NCI-H2171 treated with DMSO at 0.1 percent for 48 hours (cell line): ENCODE results near the gene WFDC10A.
A peak's percentile ranks its signal among the peaks of the same experiment; 100 is the strongest.
"Not testable (repeated sequence)": the region's sequence is repeated elsewhere in the genome, so short reads cannot be mapped to it uniquely, and the experiment has no call there.

Experiments used
- DNase-seq: peaks from one replicate; lab custom pipeline; 2025; lab: John Stamatoyannopoulos, UW

Gene WFDC10A

DNA sequence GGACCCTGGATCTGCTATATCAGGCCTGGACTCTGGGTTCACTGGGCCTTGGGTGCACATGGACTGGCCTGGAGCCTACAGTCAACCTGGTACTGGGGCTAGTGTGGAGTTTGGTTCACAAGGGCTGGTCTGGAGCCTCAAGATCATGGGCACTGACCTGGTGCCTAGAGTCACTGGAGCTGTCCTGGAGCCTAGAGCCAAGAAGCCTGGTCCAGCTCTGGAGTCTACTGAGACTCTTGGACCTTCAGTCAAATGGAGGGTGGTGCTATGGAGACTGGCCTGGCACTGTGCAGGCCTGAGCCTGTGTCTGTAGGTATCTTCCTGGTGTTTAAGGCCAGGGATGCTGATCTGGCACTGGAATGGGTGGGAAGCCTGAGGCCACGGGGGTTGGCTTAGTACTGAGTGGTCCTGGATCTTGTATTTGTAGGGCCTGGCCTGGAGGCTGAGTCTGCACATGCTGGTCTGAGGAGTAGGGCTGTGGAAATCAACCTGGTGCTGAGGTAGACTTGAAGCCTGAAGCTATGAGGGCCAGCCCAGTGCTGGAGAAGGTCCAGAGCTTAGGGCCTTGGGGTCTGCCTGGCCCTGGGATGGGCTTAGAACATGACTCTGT, 18.0 kb downstream of the WFDC10A start:
- no peak for DNase-seq

DNA sequence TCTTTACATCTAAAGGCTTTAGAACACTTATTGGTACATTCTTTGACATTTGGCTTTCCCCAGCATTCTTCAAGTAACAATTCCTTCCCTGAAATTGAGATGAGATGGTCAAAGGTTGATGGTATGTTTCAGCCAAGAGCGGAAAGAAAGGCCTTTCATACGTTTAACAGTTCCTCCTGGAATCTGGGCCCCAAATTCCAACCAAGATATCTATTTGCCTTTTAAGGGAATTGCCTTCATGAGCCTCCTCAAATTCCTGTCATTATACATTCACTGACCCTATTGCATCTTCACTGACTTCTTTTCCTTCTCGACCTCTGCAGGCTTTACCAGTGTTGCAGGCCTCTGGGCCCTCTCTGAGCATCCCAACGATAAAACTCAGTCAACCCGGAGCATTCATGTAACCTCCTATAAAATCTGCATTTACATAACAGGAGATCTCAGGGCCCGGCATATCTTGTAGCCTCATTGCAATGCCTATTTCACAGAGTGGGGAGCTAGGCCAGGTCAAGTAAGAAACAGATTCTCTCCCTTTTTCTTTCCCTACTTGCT, 19.8 kb downstream of the WFDC10A start:
- DNase-seq = no peak

DNA sequence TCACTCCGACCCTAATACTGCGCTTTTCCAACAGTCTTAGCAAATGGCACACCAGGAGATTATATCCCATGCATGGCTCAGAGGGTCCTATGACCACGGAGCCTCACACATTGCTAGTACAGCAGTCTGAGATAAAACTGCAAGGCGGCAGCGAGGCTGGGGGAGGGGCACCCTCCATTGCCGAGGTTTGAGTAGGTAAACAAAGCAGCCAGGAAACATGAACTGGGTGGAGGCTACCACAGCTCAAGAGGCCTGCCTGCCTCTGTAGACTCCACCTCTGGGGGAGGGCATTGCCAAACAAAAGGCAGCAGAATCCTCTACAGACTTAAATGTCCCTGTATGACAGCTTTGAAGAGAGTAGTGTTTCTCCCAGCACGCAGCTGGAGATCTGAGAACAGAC, 22.2 kb downstream of the WFDC10A start:
- DNase-seq = peak; percentile 2

DNA sequence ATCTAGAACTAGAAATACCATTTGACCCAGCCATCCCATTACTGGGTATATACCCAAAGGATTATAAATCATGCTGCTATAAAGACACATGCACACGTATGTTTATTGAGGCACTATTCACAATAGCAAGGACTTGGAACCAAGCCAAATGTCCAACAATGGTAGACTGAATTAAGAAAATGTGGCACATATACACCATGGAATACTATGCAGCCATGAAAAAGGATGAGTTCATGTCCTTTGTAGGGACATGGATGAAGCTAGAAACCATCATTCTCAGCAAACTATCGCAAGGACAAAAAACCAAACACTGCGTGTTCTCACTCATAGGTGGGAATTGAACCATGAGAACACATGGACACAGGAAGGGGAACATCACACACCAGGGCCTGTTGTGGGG, 27.5 kb downstream of the WFDC10A start:
- not testable (repeated sequence) for DNase-seq

DNA sequence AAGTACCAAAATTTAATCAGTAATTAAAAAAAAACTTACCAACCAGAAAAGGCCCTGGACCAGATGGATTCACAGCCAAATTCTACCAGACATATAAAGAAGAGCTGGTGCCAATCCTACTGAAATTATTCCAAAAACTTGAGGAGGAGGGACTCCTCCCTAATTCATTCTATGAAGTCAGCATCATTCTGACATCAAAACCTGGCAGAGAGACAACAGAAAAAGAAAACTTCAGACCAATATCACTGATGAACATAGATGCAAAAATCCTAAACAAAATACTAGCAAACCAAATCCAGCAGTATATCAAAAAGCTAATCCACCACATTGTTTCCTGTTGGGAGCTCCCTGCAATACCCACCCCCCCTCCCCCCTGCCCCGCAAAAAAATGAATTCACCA, 40.6 kb downstream of the WFDC10A start, which contains the start of gene WFDC11:
Gene WFDC11 (minus strand): TSS at position 101 of the 400 bp plus-strand sequence. CDS start 19,639 bp downstream, outside the sequence.
- no peak for DNase-seq

DNA sequence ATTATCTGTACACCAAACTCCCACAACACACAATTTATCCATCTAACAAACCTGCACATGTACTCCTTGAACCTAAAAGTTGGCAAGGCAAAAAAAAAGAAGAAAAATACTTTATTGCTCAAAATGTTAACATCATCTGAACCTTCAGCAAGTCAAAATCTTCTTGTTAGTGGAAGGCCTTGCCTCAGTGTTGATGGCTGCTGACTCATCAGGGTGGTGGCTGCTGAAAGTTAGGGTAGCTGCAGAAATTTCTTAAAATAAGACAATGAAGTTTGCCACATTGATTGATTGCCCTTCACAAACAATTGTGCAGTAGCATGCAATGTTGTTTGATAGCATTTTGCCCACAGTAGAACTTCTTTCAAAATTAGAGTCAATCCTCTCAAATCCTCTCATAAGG, 43.2 kb downstream of the WFDC10A start:
- no peak for DNase-seq

DNA sequence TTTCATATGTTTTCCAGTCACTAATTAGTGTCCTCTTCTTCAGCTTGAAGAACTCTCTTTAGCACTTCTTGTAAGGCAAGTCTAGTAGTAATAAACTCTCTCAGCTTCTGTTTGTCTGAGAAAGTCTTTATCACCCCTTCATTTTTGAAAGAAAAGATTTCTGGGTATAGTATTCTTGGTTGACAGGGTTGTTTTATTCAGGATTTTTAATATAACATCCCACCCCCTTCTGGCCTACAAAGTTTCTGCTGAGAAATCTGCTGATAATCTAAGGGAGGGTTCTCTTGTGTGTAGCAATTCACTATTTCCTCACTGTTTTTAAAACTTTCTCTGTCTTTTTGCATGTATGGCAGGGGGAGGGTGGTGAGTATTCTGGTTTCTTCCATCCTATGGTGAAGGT, 50.1 kb downstream of the WFDC10A start:
- no peak for DNase-seq
